Left ventricle myocardium inferior (tissue), 1 donor: ENCODE data around the gene TOP2A. TPM values are rescaled to one million over a fixed set of nuclear protein-coding genes. Genes with fewer than 3 reads are reported as not detected.

Experiments used
- DNase-seq: peaks from one replicate; pipeline ENCODE4 v3.0.0-alpha.2; 2020
- H3K27ac ChIP-seq: fragments of 200-600 bp; replicated peaks from 2 replicates; pipeline ENCODE4 v1.8.0; 2021
- H3K27me3 ChIP-seq: fragments of 200-600 bp; 2 replicates; pipeline ENCODE4 v1.8.0; 2021; ENCODE audit warnings: low read depth
- H3K36me3 ChIP-seq: fragments of 200-600 bp; 2 replicates; pipeline ENCODE4 v1.8.0; 2021
- H3K4me1 ChIP-seq: fragments of 200-600 bp; 2 replicates; pipeline ENCODE4 v1.8.0; 2021
- H3K4me3 ChIP-seq: fragments of 200-600 bp; 2 replicates; pipeline ENCODE4 v1.8.0; 2021; ENCODE audit warnings: mild to moderate bottlenecking, moderate library complexity
- H3K9me3 ChIP-seq: fragments of 200-600 bp; replicated peaks from 2 replicates; pipeline ENCODE4 v1.8.0; 2021
- CTCF ChIP-seq: fragments of 200-600 bp; IDR thresholded peaks from 2 replicates; pipeline ENCODE4 v1.8.0; 2021; ENCODE audit warnings: antibody characterized with exemption, mild to moderate bottlenecking, borderline replicate concordance
- intact Hi-C: fragments of 100-400 bp; cut with micrococcal nuclease; formaldehyde crosslinking; loops from one replicate; pipeline ENCODE4 v1.11.0; 2022
- total RNA-seq: library from RNA; stranded (reverse); fragmentation: NEBNext Ultra II Directional; extraction: Animal tissue kit (Norgen Biotek cat#: 25700); gene quantifications from one replicate; pipeline ENCODE4 v1.2.1, GENCODE V29; 2021
- donor health status: DM: no; HTN: yes; CAD: no; lungs with severe emphysema.

Gene TOP2A
- total RNA-seq, 1 donor from 2014 or later, result 2.1 TPM

GRCh38 chr17:40440166-40440565, 22.5 kb upstream of the TOP2A start:
- peaks cover 37% of the 10 kb centered on the region for H3K4me1 ChIP-seq

GRCh38 chr17:40437095-40437732, 19.5 kb upstream of the TOP2A start:
- Histone ChIP-seq H3K9me3 (no peaks in the 10 kb centered on the region), H3K36me3 (no peaks in the 10 kb centered on the region), H3K4me1 (peaks cover 40% of the 10 kb centered on the region), H3K27ac (no peak overlapping the region), H3K27me3 (no peaks in the 10 kb centered on the region), H3K4me3 (no peak overlapping the region)
- intact Hi-C loops, result no loop called here
- DNase-seq, result no peak
- no peak for TF ChIP-seq CTCF

More at GRCh38 chr17:40440166-40440565, 22.5 kb upstream of the TOP2A start:
- Histone ChIP-seq H3K27ac (no peak overlapping the region), H3K27me3 (no peaks in the 10 kb centered on the region), H3K9me3 (no peaks in the 10 kb centered on the region), H3K36me3 (no peaks in the 10 kb centered on the region), H3K4me3 (no peak overlapping the region)
- no peak for DNase-seq
- intact Hi-C loops, result loop anchor here (5.0 to 10.0 kb wide), 2 partner anchors 95 to 117 kb away; no protein-coding TSS in a partner anchor
- no peak for TF ChIP-seq CTCF

GRCh38 chr17:40436636-40437035, 18.9 kb upstream of the TOP2A start:
- Histone ChIP-seq H3K27me3 (no peaks in the 10 kb centered on the region), H3K27ac (no peak overlapping the region), H3K4me1 (peaks cover 36% of the 10 kb centered on the region), H3K9me3 (no peaks in the 10 kb centered on the region), H3K4me3 (no peak overlapping the region), H3K36me3 (no peaks in the 10 kb centered on the region)
- no peak for TF ChIP-seq CTCF
- DNase-seq, result no peak
- intact Hi-C loops, result no loop called here

GRCh38 chr17:40433551-40434415, 16.1 kb upstream of the TOP2A start:
- DNase-seq, result no peak
- Histone ChIP-seq H3K4me1 (peaks cover 36% of the 10 kb centered on the region), H3K4me3 (no peak overlapping the region), H3K36me3 (no peaks in the 10 kb centered on the region), H3K27ac (peak overlapping the region; percentile 51), H3K9me3 (no peaks in the 10 kb centered on the region), H3K27me3 (no peaks in the 10 kb centered on the region)
- intact Hi-C loops, result no loop called here
- TF ChIP-seq CTCF, result peak; percentile 58

- Histone ChIP-seq H3K36me3 (no peaks in the 10 kb centered on the region), H3K27me3 (no peaks in the 10 kb centered on the region), H3K9me3 (no peaks in the 10 kb centered on the region), H3K27ac (peak overlapping the region; percentile 51), H3K4me3 (no peak overlapping the region), H3K4me1 (peaks cover 36% of the 10 kb centered on the region)
- intact Hi-C loops, result no loop called here
- no peak for TF ChIP-seq CTCF
- peak; percentile 38 for DNase-seq
Observed at GRCh38 chr17:40432864-40433528, 15.3 kb upstream of the TOP2A start.
